ENCODE measurements around the gene ANKRD26. TPM values are rescaled to one million over a fixed set of nuclear protein-coding genes. Genes with fewer than 3 reads are reported as not detected.

ANKRD26 gene
- total and polyA plus RNA-seq, 2 donors (not counting 3 experiments of a cell fraction or from before 2014, with no cell fraction given): 1.0 to 9.5 TPM

GRCh38 chr10:26983156-26983555 is 117.1 kb downstream of the ANKRD26 start:
- H3K27me3 ChIP-seq (ENCODE audit: control insufficient read depth in 2 of 2, insufficient read depth in 2 of 2, low read length in 2 of 2): no peaks in the 10 kb centered on the region
- ChIA-PET CTCF (no interaction called here), POLR2A (no interaction called here)
- intact Hi-C loops (cut with micrococcal nuclease): no loop called here
- DNase-seq (ENCODE audit: low read depth, low spot score): no peak
- no peak overlapping the region for H2AFZ ChIP-seq (ENCODE audit: low read depth, low read length)
- no peak for FAIRE-seq
- dilution Hi-C loops (cut with MboI; ENCODE audit: extremely low pct_ligation_motif_present, low sequenced_read_pairs): no loop called here
- no peaks in the 10 kb centered on the region for H3K4me1 ChIP-seq (ENCODE audit: control insufficient read depth, extremely low read depth, insufficient read depth, low read length)
- H3K9ac ChIP-seq (replicated peaks; ENCODE audit: extremely low read depth, insufficient read depth, low read length): no peak overlapping the region
- H3K36me3 ChIP-seq (ENCODE audit: control insufficient read depth in 2 of 2, extremely low read depth in 1 of 2, insufficient read depth in 2 of 2, low read length in 2 of 2): no peaks in the 10 kb centered on the region
- no peaks in the 10 kb centered on the region for H3K79me2 ChIP-seq (ENCODE audit: control insufficient read depth, insufficient read depth, low read length)
- no peaks in the 10 kb centered on the region for H4K20me1 ChIP-seq (replicated peaks; ENCODE audit: control insufficient read depth, extremely low read depth, insufficient read depth, low read length)
- no peaks in the 10 kb centered on the region for H3K9me3 ChIP-seq (replicated peaks; ENCODE audit: control insufficient read depth, insufficient read depth, low read length)
- no TSS peak for BruUV-seq (replicated peaks)
- TF ChIP-seq FOS (IDR thresholded peaks at IDR 0.05; ENCODE audit: borderline replicate concordance, insufficient read depth, low read length): no peak
- no peak for TF ChIP-seq MYC (IDR thresholded peaks at IDR 0.05; ENCODE audit: low read depth, low read length)
- no peak for TF ChIP-seq POLR2A (IDR thresholded peaks at IDR 0.05; ENCODE audit: low read depth, low read length)
- TF ChIP-seq MAX (IDR thresholded peaks at IDR 0.05; ENCODE audit: insufficient read depth, insufficient read length): no peak
- TF ChIP-seq POLR2AphosphoS5 (IDR thresholded peaks at IDR 0.05; ENCODE audit: insufficient read depth, low read depth, low read length): no peak
- TF ChIP-seq GATA2 (IDR thresholded peaks at IDR 0.05; ENCODE audit: insufficient read depth, insufficient read length, low read depth, low read length): no peak
- TF ChIP-seq JUN (IDR thresholded peaks at IDR 0.05; ENCODE audit: borderline replicate concordance, insufficient read depth, insufficient read length, low read depth): no peak
- no peak for TF ChIP-seq CTCF (IDR thresholded peaks at IDR 0.05; ENCODE audit: extremely low read depth in 1 of 2, insufficient read depth in 1 of 2, low read depth in 1 of 2, low read length in 2 of 2)
- TF ChIP-seq EZH2 (IDR thresholded peaks at IDR 0.05; ENCODE audit: borderline replicate concordance, low read depth, low read length, severe bottlenecking): no peak
- no peak overlapping the region for H3K27ac ChIP-seq (ENCODE audit: insufficient read depth, low read depth, low read length)
- no peak overlapping the region for H3K4me2 ChIP-seq (ENCODE audit: insufficient read depth, low read length)
- no peak overlapping the region for H3K4me3 ChIP-seq (replicated peaks in 1 of 3; ENCODE audit: insufficient read depth in 1 of 3, low read depth in 1 of 3, low read length in 3 of 3)
- H3K9me1 ChIP-seq (replicated peaks; ENCODE audit: control insufficient read depth, extremely low read depth, insufficient read depth, low read length): no peaks in the 10 kb centered on the region
